ENCODE results near the gene UAP1L1.
"Not testable (repeated sequence)": the region's sequence is repeated elsewhere in the genome, so short reads cannot be mapped to it uniquely, and the experiment has no call there.

The UAP1L1 gene

GRCh38 chr9:137077010-137077747, at the start of gene UAP1L1:
Gene UAP1L1 (plus strand): TSS chr9:137077517. CDS start chr9:137077533, 16 bp downstream.
- peak in 12 of 14 donors; percentile 48 to 82 (median 71) for DNase-seq

- peak in 12 of 14 donors; percentile 42 to 84 (median 51) for DNase-seq
These were observed 48.9 kb upstream of the UAP1L1 start for GRCh38 chr9:137028263-137029057.

GRCh38 chr9:137029058-137029936, 48.0 kb upstream of the UAP1L1 start:
- peak in 12 of 14 donors; percentile 45 to 78 (median 67) for DNase-seq

- no peak for DNase-seq
These were observed 47.3 kb upstream of the UAP1L1 start for GRCh38 chr9:137030006-137030405.

- DNase-seq = peak in 1 of 14 donors; percentile 35
These were observed 46.5 kb upstream of the UAP1L1 start for GRCh38 chr9:137030538-137031527.

GRCh38 chr9:137031904-137032640, 45.2 kb upstream of the UAP1L1 start, which contains the start of gene FUT7:
Gene FUT7 (minus strand): TSS chr9:137032088. CDS start chr9:137031991, 97 bp downstream.
- no peak for DNase-seq

- no peak for DNase-seq
These were observed 44.5 kb upstream of the UAP1L1 start for GRCh38 chr9:137032858-137033257.

- not testable (repeated sequence) for DNase-seq
These were observed 43.8 kb upstream of the UAP1L1 start for GRCh38 chr9:137033481-137033880.

- DNase-seq = no peak
These were observed 43.1 kb upstream of the UAP1L1 start for GRCh38 chr9:137034039-137034708.

- DNase-seq = peak; percentile 30 to 90 (median 73)
These were observed 42.4 kb upstream of the UAP1L1 start for GRCh38 chr9:137034709-137035506.

GRCh38 chr9:137035507-137035834, 41.8 kb upstream of the UAP1L1 start:
- no peak for DNase-seq

- DNase-seq = no peak
These were observed 41.4 kb upstream of the UAP1L1 start for GRCh38 chr9:137035937-137036336.

GRCh38 chr9:137037035-137037434, 40.3 kb upstream of the UAP1L1 start:
- no peak for DNase-seq

- DNase-seq = no peak
These were observed 39.8 kb upstream of the UAP1L1 start for GRCh38 chr9:137037483-137037882.

GRCh38 chr9:137038916-137039315, 38.4 kb upstream of the UAP1L1 start:
- DNase-seq = no peak

GRCh38 chr9:137039611-137040366, 37.5 kb upstream of the UAP1L1 start:
- DNase-seq = no peak

GRCh38 chr9:137040568-137040967, 36.7 kb upstream of the UAP1L1 start:
- no peak for DNase-seq

- no peak for DNase-seq
These were observed 36.2 kb upstream of the UAP1L1 start for GRCh38 chr9:137041124-137041523.
